ENCODE results near the gene KMT2A.
"Not testable (repeated sequence)": the region's sequence is repeated elsewhere in the genome, so short reads cannot be mapped to it uniquely, and the experiment has no call there.

The KMT2A gene

GRCh38 chr11:118462178-118462577, 25.9 kb downstream of the KMT2A start:
- DNase-seq (ENCODE audit: low read depth), result no peak
- no peak overlapping the region for H3K4me3 ChIP-seq (ENCODE audit: low read depth, low read length)
- no peak for TF ChIP-seq MYC (IDR thresholded peaks at IDR 0.05; ENCODE audit: low read depth, low read length)
- no peak for TF ChIP-seq POLR2A (IDR thresholded peaks at IDR 0.05; ENCODE audit: extremely low read depth, insufficient read length)
- TF ChIP-seq, protein P1, sequence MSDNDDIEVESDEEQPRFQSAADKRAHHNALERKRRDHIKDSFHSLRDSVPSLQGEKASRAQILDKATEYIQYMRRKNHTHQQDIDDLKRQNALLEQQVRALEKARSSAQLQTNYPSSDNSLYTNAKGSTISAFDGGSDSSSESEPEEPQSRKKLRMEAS (IDR thresholded peaks at IDR 0.05; ENCODE audit: low read depth, low read length), result no peak
- TF ChIP-seq, protein P2, sequence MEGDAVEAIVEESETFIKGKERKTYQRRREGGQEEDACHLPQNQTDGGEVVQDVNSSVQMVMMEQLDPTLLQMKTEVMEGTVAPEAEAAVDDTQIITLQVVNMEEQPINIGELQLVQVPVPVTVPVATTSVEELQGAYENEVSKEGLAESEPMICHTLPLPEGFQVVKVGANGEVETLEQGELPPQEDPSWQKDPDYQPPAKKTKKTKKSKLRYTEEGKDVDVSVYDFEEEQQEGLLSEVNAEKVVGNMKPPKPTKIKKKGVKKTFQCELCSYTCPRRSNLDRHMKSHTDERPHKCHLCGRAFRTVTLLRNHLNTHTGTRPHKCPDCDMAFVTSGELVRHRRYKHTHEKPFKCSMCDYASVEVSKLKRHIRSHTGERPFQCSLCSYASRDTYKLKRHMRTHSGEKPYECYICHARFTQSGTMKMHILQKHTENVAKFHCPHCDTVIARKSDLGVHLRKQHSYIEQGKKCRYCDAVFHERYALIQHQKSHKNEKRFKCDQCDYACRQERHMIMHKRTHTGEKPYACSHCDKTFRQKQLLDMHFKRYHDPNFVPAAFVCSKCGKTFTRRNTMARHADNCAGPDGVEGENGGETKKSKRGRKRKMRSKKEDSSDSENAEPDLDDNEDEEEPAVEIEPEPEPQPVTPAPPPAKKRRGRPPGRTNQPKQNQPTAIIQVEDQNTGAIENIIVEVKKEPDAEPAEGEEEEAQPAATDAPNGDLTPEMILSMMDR (IDR thresholded peaks at IDR 0.05; ENCODE audit: low read depth, low read length), result no peak

DNA sequence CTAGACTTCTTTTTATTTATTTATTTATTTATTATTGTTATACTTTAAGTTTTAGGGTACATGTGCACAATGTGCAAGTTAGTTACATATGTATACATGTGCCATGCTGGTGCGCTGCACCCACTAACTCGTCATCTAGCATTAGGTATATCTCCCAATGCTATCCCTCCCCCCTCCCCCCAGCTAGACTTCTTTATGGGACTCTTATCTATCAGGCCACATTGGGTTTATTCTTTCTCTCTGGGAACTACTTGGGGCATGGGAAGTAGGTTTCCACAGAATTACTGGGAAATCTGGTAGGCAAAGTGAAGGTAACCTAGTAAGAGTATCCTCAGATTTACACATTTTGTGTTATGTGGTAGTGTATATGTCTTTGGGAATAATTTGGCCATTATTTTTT, 32.7 kb downstream of the KMT2A start:
- DNase-seq (ENCODE audit: low read depth); H3K4me3 ChIP-seq (ENCODE audit: low read depth, low read length): not testable (repeated sequence)

GRCh38 chr11:118471030-118471429, 34.7 kb downstream of the KMT2A start:
- H3K4me3 ChIP-seq (ENCODE audit: low read depth, low read length), result no peak overlapping the region
- no peak for DNase-seq (ENCODE audit: low read depth)
- TF ChIP-seq POLR2A (IDR thresholded peaks at IDR 0.05; ENCODE audit: extremely low read depth, insufficient read length) (no peak), MYC (IDR thresholded peaks at IDR 0.05; ENCODE audit: low read depth, low read length) (no peak)
- TF ChIP-seq, protein P2 (IDR thresholded peaks at IDR 0.05; ENCODE audit: low read depth, low read length), result no peak
- TF ChIP-seq, protein P1 (IDR thresholded peaks at IDR 0.05; ENCODE audit: low read depth, low read length), result no peak

GRCh38 chr11:118473537-118473936, 37.2 kb downstream of the KMT2A start:
- TF ChIP-seq MYC (IDR thresholded peaks at IDR 0.05; ENCODE audit: low read depth, low read length) (no peak), POLR2A (IDR thresholded peaks at IDR 0.05; ENCODE audit: extremely low read depth, insufficient read length) (no peak)
- TF ChIP-seq, protein P1 (IDR thresholded peaks at IDR 0.05; ENCODE audit: low read depth, low read length), result no peak
- TF ChIP-seq, protein P2 (IDR thresholded peaks at IDR 0.05; ENCODE audit: low read depth, low read length), result no peak
- H3K4me3 ChIP-seq (ENCODE audit: low read depth, low read length), result no peak overlapping the region
- no peak for DNase-seq (ENCODE audit: low read depth)

- H3K4me3 ChIP-seq (ENCODE audit: low read depth, low read length), result no peak overlapping the region
- TF ChIP-seq MYC (IDR thresholded peaks at IDR 0.05; ENCODE audit: low read depth, low read length), result no peak
- TF ChIP-seq, protein P2 (IDR thresholded peaks at IDR 0.05; ENCODE audit: low read depth, low read length), result no peak
- TF ChIP-seq, protein P1 (IDR thresholded peaks at IDR 0.05; ENCODE audit: low read depth, low read length), result no peak
- DNase-seq (ENCODE audit: low read depth), result no peak
Measured at GRCh38 chr11:118476676-118477075, 40.4 kb downstream of the KMT2A start.

DNA sequence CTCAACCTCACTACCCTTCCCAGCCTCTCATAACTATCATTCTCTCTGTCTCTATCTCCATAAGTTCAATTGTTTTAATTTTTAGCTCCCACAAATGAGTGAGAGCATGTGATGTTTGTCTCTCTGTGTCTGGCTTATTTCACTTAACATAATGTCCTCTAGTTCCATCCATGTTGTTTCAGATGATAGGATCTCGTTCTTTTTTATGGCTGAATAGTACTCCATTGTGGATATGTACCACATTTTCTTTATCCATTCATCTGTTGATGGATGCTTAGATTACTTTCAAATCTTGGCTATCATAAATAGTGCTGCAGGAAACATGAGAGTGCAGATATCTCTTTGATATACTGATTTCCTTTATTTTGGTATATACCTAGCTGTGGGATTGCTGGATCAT, 44.9 kb downstream of the KMT2A start:
- not testable (repeated sequence) for H3K4me3 ChIP-seq (ENCODE audit: low read depth, low read length); DNase-seq (ENCODE audit: low read depth)

GRCh38 chr11:118484405-118484804, 48.1 kb downstream of the KMT2A start:
- TF ChIP-seq MYC (IDR thresholded peaks at IDR 0.05; ENCODE audit: low read depth, low read length) (no peak), POLR2A (IDR thresholded peaks at IDR 0.05; ENCODE audit: extremely low read depth, insufficient read length) (no peak)
- TF ChIP-seq, protein P1 (IDR thresholded peaks at IDR 0.05; ENCODE audit: low read depth, low read length), result no peak
- TF ChIP-seq, protein P2 (IDR thresholded peaks at IDR 0.05; ENCODE audit: low read depth, low read length), result no peak
- no peak for DNase-seq (ENCODE audit: low read depth)
- H3K4me3 ChIP-seq (ENCODE audit: low read depth, low read length), result no peak overlapping the region

All from NB4 (cell line).